Stimulated activated naive CD4-positive, alpha-beta T cell (primary cell): ENCODE data around the gene MYO18B.
"Not testable (repeated sequence)": the region's sequence is repeated elsewhere in the genome, so short reads cannot be mapped to it uniquely, and the experiment has no call there.

Experiments
- DNase-seq, 6 experiments: peaks; one replicate each; lab custom pipeline; 2025; lab: John Stamatoyannopoulos, UW

The MYO18B gene, protein sequence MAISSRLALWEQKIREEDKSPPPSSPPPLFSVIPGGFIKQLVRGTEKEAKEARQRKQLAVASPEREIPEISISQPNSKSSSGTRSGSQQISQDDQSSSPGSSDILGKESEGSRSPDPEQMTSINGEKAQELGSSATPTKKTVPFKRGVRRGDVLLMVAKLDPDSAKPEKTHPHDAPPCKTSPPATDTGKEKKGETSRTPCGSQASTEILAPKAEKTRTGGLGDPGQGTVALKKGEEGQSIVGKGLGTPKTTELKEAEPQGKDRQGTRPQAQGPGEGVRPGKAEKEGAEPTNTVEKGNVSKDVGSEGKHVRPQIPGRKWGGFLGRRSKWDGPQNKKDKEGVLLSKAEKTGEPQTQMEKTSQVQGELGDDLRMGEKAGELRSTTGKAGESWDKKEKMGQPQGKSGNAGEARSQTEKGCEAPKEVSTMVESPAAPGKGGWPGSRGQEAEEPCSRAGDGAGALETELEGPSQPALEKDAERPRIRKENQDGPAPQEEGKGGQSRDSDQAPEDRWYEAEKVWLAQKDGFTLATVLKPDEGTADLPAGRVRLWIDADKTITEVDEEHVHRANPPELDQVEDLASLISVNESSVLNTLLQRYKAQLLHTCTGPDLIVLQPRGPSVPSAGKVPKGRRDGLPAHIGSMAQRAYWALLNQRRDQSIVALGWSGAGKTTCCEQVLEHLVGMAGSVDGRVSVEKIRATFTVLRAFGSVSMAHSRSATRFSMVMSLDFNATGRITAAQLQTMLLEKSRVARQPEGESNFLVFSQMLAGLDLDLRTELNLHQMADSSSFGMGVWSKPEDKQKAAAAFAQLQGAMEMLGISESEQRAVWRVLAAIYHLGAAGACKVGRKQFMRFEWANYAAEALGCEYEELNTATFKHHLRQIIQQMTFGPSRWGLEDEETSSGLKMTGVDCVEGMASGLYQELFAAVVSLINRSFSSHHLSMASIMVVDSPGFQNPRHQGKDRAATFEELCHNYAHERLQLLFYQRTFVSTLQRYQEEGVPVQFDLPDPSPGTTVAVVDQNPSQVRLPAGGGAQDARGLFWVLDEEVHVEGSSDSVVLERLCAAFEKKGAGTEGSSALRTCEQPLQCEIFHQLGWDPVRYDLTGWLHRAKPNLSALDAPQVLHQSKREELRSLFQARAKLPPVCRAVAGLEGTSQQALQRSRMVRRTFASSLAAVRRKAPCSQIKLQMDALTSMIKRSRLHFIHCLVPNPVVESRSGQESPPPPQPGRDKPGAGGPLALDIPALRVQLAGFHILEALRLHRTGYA (N-terminal part only)

DNA sequence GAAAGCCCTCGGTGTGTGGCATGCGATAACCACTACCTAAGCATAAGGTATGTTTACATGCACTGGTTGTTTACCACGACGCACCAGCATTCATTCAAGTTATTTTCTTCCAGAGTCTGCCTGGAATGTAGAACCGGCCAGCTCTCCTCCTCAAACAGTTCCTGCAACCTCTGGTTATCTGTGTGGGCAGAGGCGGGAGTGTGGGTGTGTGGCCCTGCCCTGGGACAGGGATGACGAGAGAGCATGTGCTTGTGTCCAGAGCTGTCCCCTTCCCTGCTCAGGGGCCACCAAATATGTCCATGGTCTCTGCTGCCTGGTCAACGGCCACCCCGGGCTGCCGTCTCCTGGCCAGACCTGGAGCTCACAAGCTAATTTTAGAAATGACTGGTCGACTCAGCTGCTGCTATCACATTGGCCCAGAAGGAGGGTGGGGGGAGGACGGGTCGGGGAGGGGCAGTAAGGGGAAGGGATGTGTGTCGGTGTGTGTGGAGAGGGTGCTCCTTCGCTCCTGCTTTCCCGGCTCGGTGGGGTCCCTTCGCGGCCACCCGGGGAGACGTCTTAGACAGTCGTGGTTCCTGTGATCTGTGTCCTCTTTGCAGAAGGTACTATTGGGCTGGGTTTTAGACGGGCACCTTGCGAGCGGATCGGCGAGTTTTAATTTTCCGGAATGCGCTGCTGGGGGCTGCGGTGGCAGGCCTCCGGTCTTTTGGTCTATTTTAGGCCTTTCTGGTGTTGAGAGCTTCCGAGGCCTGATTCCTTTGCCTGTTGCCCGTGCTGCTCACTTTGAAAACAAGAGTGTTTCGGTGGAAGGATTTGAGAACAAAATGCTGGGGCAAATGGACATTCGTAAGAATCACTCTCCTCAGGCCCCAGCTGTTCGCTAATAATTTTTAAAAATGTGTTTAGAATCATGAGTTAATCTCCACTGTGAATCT is at the start of gene MYO18B:
Gene MYO18B, plus strand, starts transcription at position 497 of the 935 bp plus-strand sequence. CDS start 18,905 bp downstream, outside the sequence.
- no peak for DNase-seq

DNA sequence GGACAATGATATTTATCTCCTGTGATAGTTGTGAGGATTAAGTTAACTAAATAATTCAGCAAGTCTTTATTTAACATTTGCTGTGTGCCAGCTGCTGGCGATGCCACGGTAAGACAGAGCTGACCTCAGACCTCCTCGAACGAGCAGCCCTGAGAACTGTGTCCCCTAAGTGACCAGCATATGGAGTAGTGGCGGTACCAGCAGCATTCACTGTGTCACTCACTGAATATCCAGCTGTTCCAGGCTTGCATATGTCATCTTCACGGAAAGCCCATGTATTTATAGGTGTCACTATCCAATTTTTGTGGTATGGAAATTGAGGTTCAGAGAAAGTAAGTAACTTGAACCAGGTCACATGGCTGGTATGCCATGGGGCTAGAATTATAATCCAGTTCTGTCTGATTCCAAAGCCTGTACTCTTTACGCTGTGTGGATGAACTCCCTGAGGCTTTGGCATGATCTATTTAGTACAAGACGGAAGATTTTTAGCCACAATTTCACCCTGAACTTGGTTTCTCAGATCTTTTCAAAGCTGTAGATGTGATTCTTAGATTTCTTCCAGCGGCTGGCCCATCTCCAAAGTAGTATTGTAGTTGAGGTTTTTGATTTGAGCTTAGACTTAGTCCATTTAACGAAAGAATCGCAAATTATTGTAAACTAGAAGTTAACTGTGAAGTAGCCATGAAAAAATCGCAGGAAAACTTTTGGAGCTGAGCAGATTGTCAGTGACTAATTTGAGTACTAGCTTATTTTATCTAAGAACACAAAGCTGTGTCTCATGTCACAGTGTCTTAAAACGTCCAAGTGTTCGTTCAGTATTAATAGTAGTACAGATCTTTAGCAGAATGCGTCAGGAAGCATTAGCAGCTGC is 49.4 kb upstream of the MYO18B start:
- no peak for DNase-seq

DNA sequence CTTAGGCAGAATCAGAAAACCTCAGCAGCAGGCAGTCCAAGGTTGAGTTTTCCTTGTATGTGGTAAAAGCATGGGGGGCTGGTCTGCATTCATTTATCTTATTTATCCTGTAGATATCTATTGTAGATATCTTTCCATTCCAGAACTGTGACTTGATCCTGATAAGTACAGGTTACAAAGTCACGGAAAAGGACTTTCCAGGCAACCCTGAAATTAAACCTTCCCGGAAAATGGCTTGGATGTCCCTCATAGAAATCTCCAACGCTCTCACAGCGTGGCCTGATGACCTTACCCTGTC is 48.8 kb upstream of the MYO18B start:
- DNase-seq = no peak

DNA sequence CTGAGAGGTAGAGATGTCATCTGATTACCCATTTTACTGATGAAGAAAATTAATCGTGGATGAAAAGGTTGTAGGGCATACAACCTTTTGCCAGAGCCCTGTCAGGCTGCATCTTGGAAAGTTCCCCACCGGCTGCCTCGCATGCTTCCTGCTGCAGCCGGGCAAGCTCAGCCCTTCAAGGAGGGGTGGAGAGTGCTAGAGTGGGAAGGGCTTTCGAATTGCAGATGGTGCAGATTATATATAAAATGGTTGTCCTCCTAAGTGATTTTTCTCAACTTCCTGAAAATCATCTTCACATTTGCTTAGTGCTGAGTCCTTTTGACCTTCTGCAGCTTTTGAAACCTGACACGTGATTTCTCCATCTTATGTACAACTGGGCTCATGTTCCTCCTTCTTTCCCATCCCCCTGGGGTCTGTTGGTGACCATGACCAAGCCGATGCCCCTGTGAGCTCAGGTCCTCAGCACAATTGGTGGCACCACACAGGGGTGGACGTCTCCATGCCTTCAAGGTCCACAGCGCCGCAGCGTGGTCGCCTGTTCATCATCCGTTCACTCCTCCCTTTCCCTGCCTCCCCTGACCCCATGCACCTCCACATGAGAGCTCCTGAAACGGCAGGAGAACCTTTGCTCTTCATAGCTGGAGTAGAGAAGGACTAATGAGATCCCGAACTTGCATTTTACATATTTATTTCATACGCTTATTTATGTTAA is 47.6 kb upstream of the MYO18B start:
- no peak for DNase-seq

DNA sequence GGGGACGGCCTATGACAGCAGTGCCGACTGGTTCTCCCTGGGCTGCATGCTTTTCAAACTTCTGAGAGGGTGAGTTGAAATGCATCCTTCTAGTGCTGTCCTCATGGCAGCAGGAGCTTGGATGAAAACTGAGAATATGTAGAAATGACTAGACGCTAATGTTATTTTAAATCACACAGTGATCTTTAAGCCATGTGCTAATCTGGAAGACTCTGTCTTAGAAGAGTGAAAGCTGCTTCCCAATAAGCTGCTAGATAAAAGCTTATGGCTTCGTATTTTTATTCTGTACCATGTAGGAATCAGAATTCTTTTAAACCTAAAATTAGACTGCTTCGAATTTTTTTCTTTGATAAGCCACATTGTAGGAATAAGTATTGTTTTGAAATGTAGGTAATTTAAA is 46.8 kb upstream of the MYO18B start:
- DNase-seq = no peak

DNA sequence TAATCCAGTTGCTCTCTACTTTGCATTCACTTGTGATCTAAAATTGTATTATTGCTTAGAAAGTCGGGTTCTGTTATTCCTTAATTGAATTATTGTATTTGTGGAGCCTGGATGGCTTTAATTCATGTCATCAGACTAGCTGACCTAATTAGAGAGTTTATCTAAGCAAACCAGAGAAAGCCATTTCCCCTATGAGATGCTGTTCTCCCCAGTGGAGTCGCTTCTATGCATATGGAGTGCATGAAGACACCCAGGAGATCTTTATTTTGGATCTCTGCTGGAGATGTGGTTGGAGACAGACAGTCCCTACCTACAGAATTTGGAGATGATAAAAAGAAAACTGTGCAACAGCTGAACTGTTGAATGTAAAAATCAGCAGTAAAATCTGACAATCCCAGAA is 45.2 kb upstream of the MYO18B start:
- DNase-seq = no peak

DNA sequence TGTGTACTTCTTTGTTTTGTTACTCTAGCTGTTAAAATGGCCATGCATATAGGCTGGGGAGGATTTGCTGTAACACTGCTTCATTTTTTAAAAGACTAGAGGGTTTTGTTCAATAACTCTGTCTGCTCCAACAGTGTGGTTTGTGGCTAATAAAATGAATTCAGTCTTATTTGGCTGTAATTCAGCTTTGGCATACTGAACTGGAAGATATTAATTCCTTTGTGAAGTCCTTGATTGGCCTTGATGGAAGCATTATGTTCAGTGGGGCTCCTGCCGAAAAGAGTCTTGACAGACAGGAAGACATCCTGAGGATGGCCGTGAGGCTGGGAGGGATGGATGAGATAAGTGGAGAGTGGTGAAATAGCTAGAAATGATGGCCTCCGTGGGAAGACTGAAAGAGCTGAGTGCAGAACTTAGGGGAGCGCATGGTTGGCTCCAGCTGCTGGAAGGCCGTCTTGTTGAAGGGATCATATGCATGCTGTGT is 44.8 kb upstream of the MYO18B start:
- no peak for DNase-seq

DNA sequence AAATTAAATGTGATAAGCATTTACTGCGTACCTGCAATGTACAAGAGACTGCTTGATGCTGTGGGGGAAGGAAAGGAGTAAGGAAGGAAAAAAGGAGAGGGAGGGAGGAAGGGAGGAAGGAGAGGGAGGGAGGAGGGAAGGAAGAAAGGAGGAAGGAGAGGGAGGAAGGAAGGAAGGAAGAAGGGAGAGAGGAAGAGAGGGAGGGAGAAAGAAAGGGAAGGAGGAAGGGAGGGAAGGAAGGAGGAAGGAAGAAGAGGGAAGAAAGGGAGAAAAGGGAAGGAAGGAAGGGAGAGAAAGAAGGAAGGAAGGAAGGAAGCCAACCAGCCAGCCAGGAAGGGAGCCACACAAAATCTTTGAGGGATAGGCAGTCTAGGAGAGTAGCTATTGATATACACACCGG is 44.0 kb upstream of the MYO18B start:
- DNase-seq = no peak

DNA sequence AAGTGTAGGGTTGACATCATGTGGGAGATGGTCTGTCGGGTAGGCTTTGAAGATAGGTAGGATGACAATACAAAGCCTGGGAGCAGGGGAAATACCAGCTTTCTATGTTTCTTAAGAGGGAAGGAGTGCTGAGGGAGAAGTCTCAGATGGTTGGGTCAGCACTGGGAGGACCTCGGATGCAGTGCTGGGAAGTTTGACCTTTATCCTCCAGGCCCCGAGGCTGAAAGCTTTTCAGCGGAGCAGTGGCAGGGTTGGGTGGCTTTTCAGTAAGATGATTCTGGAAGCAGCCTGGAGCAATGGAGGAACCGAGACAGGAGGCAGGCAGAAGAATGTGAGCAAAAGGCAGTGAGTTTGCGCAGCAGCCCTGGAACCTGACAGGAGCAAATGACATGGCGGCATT is 43.5 kb upstream of the MYO18B start:
- DNase-seq = no peak

DNA sequence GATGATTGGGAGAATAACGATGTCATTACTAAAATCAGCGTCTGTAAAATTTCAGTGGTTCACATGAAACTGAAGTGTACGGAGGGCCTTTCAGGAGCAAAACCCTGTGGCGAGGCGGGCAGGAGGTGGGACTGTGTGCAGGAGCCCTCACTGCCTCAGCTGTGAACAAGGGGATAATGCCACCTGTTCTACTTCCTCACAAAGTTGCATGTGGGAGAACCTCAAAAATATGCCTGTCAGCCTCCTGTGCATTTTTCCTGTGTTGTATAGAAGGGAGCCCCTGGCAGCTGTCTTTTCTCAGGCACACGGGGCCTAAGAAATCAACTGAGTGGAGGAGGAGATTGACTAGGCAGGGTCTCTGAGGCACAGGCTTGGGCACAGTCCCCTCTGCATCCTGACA is 43.0 kb upstream of the MYO18B start:
- DNase-seq = no peak

DNA sequence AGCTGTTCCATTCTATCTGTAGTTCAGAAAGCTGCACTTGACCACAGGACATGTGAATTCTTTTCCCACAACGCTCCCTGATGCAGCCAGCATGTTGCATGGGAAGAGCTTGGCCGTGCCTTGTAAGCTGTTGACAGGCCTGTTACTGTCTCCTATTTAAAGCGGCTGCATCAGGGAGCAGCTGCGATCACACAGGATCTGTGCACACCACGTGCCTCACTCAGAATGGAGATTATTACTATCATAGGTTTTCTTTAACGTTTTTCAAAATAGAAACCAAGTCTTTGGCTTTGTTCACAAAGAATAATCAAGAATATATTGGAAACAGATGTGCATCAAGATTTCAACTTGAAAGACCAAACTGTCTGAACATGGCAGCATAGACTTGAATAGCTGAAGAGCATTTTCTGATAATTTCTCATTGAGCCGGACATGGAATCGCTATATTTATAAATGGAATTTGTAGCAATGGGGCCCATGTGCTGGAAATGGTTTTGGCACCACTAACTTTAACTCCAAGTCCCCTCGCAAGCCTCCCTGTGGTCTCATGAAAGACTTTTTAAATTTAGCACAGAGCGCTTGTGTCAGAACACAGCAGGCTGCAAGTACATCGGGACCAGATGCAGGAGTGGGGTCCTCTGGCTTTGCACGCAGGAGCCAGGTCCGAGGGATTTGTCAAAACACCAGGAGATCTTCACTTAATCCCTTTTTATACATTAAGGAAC is 40.8 kb upstream of the MYO18B start:
- DNase-seq = no peak

DNA sequence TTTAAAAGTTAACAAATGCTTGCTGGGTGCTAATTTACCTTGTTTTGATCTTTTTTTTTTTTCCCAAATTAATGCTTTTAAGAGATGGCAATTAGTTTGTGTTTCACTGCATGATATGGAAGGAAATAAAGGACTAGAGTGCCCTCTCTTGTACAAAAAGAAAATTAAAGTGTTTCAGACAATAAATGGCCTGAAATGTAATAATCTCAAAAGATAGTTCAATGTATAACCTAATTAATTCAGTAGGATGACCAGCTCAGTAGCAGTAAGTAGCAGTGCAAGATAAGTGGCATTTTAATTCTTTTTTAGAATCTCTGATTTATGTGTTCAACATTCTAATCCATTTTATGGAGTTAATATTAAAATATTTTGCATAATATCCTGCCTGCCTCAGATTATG is 39.9 kb upstream of the MYO18B start:
- DNase-seq = peak in 1 of 6 experiments; percentile 11

DNA sequence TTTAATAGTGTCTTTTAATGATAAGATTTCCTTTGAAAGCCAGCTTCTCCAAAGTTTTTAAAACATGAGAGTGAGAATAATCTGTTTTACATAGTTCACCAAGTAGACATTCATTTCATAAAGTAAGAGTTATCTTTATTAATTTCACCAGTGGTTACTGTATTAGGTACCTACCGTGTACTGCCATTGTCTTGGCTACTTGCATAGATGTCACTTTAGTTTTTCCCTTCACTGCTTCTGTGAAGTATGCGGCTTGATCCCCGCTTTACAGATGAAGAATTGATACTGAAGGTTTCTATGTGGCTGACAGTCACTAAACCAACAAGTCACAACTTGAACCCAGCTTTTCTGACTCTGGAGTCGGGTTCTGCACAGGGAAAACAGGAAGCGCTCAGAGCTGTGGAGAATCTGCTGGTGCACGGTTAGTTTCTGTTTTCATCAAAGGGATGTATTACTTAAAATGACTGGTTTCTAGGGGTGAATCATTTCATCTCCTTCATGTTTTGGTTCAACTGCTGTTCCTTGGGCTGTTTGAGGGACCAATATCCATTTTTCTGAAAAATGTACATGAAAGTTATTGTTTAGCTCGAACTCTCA is 39.3 kb upstream of the MYO18B start:
- no peak for DNase-seq

DNA sequence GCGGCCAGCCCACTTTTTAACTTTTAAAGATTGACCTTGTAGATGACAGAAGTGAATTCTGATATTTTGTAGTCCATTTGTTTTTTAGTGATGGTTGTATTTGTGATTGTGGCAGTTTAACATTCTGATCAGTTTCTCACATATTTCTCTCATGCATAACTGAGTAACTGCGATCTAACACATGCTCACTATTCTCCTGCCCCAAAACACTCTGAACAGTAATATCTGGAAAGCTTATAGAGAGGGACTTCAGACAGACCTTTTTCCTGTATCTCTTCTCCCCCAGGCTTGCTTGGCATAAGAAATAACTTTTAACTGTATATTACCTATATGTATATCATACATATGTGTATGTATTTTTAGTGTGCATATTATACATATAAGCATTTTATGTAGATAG is 37.3 kb upstream of the MYO18B start:
- DNase-seq = no peak

DNA sequence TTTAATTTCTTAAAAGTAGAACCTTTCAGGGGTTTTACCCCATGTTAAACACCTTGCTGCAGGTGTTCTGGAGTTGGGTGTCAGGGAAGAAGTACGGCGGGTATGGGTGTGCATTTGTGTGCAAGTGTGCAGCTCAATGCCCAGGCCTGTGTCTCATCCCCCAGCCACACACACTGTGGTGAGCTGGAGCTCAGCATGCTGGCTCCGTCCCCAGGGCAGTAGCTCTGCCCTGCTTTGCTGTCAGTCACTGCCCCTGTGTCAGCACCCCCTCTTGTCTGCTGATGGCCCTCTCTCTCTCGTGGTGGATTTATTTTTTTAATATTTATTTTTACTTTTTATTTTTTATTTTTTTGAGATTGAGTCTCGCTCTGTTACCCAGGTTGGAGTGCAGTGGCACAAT is 35.8 kb upstream of the MYO18B start:
- DNase-seq = no peak

DNA sequence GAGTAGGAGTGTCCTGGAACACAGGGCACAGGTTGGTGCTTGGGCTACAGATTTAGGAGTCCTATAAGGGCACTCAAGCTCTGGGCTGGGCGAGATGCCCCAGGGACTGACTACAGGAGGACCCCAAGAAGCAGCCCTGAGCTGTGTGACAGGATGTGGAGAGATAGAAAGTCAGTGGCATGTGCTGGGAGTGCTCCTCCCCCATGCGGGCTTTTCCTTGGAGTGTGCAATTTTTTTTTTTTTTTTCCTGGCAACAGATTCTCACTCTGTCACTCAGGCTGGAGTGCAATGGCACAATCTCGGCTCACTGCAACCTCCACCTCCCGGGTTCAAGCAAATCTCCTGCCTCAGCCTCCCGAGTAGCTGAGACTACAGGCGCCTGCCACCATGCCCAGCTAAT is 33.6 kb upstream of the MYO18B start:
- DNase-seq = not testable (repeated sequence)

DNA sequence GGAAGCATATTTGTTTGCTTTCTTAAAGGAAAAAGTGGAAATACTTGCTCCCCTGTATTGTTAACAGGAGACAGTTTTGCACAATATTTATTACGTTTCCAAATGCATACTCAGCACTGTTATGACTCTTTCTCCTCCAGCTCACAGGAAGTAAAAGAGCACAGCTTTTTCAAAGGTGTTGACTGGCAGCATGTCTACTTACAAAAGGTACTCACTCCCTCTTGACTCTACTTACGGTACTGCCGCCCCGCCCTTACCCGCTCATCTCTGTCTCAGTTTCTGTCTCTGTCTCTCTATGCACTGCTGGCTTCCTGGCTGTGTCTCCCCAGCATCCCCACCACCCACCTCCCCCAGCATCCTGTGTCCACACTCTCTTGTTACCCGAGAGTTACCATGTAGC is 32.2 kb upstream of the MYO18B start:
- DNase-seq = no peak

DNA sequence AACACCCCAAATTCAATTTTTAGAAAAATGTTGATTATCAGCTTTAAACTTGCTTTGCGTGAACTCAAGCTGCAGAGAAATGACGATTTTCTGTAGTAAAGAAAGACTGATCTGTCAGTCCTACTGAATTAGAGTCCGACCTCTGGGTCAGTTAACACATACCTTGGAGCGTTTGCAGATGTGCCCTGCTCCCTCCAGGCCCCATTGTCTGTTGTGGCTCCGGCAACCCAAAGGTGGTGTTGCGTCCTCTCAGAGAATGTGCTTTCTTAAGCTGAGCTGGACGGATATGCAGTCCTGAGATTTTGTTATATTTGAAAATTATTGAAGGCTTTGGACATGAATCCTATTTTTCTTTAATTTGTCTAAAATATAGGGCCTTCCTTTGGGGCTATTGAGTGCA is 31.5 kb upstream of the MYO18B start:
- DNase-seq = no peak

DNA sequence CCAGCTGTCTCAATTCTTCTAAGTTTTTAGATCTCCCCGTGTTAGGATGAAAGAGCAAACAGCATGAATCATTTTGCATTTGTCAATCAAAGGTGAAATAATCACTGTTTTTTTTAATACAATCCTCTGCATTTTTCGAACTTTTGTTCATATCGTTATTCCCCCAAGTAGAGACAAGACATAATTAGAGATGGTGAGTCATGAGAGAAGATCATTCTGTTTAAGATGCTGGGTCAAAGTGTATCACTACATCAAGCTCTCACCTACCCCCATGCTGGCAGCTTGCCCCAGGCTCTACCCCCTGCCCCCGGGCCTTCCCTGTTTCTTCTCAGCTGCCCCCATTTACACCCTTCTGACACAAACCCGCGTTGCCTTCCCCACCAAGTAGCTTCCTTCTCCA is 30.5 kb upstream of the MYO18B start:
- DNase-seq = no peak
